Mucosa of stomach (tissue), 1 donor: Measurements from ENCODE around the gene ENTPD1.
"Not testable (repeated sequence)": the region's sequence is repeated elsewhere in the genome, so short reads cannot be mapped to it uniquely, and the experiment has no call there.

Source experiments
- H3K27me3 ChIP-seq: one replicate; pipeline ENCODE4 v1.7.0; 2013; ENCODE audit warnings: mild to moderate bottlenecking, low read length; ENCODE audit not compliant: control insufficient read depth, insufficient read depth
- H3K36me3 ChIP-seq: one replicate; pipeline ENCODE4 v1.7.0; 2013; ENCODE audit warnings: low read length; ENCODE audit not compliant: control insufficient read depth, insufficient read depth
- H3K4me1 ChIP-seq: one replicate; pipeline ENCODE4 v1.7.0; 2013; ENCODE audit warnings: mild to moderate bottlenecking, low read length; ENCODE audit not compliant: control insufficient read depth, insufficient read depth
- H3K4me3 ChIP-seq: one replicate; pipeline ENCODE4 v1.7.0; 2013; ENCODE audit warnings: low read length
- H3K9ac ChIP-seq: one replicate; pipeline ENCODE4 v1.7.0; 2013; ENCODE audit warnings: mild to moderate bottlenecking, low read length, moderate library complexity
- H3K9me3 ChIP-seq: one replicate; pipeline ENCODE4 v1.7.0; 2013; ENCODE audit warnings: mild to moderate bottlenecking, low read length, moderate library complexity; ENCODE audit not compliant: control insufficient read depth
- donor health status: Pancreatic carcinoma.

ENTPD1 gene

DNA sequence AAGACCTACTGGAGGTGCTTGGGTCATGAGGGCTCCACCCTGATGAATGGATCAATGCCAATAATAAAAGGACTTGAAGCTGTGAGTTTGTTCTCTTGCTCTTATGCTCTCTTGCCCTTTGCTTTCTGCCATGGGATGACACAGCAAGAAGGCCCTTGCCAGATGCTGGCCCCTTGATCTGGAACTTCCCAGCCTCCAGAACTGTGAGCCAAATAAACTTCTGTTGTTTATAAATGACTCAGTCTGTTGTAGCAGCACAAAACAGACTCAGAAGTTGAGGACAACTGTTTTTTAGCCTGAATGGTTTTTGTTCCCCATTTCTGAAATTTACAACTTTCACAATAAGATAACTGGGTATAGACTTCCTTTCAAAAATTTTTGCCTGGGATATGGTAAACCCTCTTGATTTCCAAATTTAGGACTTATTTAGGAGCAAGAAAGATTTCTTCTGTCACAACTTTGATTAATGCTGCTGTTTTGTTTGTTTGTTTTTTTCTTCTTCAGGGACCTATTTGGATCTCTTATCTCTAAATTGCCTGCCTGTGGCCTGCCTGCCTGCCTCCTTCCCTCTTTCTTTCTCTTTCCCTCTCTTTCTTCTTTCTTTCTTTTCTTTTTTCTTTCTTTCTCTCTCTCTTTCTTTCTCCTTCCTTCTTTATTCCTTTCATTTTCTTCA is 12.1 kb downstream of the ENTPD1 start:
- Histone ChIP-seq H3K4me3 (no peak overlapping the region), H3K4me1 (no peaks in the 10 kb centered on the region), H3K9me3 (no peaks in the 10 kb centered on the region), H3K9ac (no peak overlapping the region), H3K36me3 (no peaks in the 10 kb centered on the region), H3K27me3 (no peaks in the 10 kb centered on the region)

DNA sequence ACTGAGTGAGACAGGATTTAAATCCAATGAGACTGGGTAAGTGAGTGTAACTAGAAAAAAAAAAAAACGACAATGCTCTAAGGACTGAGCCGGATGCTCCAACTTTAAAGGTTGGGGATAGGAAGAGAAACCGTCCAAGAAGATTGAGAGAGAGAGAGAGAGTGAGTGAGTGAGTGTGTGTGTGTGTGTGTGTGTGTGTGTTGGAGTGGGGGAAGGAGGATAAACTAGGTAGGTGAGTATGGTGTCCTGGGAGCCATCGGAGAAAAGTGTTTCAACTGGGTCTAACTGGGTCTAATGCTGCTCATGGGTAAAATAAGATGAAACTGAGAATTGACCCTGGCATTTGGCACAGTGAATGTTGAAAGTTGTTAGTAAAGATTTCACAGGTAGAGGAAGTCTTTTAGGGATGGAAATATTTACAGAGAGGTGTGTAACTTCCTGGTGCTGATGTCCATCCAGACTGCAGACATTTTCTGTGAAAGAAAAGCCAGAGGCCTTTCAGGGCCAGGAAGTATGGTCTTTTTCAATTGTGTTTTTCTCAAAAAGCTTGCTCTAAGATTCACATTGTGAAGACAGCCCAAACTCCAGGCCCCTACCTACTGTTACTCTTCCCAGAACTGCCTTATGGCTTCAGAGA is 14.2 kb downstream of the ENTPD1 start:
- H3K9ac ChIP-seq: no peak overlapping the region
- no peaks in the 10 kb centered on the region for H3K27me3 ChIP-seq
- no peaks in the 10 kb centered on the region for H3K9me3 ChIP-seq
- H3K4me3 ChIP-seq: no peak overlapping the region
- H3K36me3 ChIP-seq: no peaks in the 10 kb centered on the region
- H3K4me1 ChIP-seq: no peaks in the 10 kb centered on the region

DNA sequence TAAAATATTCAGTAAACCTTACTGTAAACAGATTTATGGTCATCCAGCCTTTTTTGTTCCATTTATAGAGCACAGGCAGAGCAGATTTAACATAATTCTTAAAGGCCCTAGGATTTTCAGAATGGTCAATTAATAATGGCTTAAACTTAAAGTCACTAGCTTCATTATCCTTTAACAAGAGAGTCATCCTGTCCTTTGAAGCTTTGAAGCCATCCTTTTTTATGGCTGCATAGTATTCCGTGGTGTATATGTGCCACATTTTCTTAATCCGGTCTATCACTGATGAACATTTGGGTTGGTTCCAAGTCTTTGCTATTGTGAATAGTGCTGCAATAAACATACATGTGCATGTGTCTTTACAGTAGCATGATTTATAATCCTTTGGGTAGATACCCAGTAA is 17.5 kb downstream of the ENTPD1 start:
- not testable (repeated sequence) for H3K36me3 ChIP-seq, H3K9me3 ChIP-seq, H3K9ac ChIP-seq, H3K4me3 ChIP-seq, H3K4me1 ChIP-seq, H3K27me3 ChIP-seq

DNA sequence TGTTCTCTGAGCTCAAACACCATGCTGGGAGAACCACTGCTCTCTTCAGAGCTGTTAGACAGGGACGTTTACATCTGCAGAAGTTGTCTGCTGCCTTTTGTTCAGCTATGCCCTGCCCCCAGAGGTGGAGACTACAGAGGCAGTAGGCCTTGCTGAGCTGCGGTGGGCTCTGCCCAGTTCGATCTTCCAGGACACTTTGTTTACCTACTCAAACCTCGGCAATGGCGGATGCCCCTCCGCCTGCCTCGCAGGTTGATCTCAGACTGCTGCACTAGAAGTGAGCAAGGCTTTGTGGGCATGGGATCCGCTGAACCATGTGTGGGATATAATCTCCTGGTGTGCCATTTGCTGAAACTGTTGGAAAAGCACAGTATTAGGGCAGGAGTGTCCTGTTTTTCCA is 21.7 kb downstream of the ENTPD1 start:
- H3K4me3 ChIP-seq, H3K4me1 ChIP-seq, H3K27me3 ChIP-seq, H3K9ac ChIP-seq, H3K9me3 ChIP-seq, H3K36me3 ChIP-seq: not testable (repeated sequence)

DNA sequence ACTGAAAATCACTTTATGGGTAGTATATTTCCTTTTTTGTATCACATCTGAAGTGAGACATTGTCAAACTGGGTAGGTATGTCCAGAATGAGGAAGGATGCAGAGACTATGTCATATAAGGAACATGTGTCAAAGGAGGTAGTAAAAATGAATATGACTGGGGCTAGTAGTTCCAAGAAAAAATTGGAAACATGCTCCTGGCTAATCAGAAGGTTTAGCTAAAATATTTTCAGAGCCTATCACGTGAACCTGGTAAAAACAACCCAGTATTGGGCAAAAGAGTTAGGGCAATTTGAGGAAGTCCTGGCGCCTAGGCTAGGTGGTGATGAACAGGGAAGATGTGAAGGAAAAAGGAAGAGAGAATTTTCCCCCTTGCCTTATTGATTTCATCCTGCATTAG is 26.4 kb downstream of the ENTPD1 start:
- Histone ChIP-seq H3K9ac (no peak overlapping the region), H3K36me3 (no peaks in the 10 kb centered on the region), H3K4me3 (no peak overlapping the region), H3K9me3 (no peaks in the 10 kb centered on the region), H3K27me3 (no peaks in the 10 kb centered on the region), H3K4me1 (no peaks in the 10 kb centered on the region)

DNA sequence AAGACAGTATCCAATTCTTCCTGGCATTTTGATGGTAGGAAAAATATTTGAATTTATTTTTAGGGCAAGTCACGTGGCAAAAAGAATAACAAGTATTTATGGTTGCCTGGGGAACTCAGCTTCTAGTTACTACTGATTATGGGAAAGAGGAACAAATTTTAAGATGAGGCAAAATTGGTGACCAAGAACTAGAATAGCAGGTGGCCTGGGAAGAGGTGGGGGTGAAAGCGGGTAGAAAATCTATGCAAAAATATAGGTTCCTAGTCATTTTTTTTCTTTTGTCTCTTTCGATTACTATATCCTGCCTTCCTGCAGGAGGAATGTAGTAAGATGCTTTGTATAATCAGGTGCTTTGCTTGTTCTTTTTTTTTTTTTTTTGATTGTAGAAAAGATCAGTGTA is 27.8 kb downstream of the ENTPD1 start:
- H3K27me3 ChIP-seq: no peaks in the 10 kb centered on the region
- H3K9me3 ChIP-seq: no peaks in the 10 kb centered on the region
- H3K4me3 ChIP-seq: no peak overlapping the region
- no peak overlapping the region for H3K9ac ChIP-seq
- no peaks in the 10 kb centered on the region for H3K36me3 ChIP-seq
- no peaks in the 10 kb centered on the region for H3K4me1 ChIP-seq

DNA sequence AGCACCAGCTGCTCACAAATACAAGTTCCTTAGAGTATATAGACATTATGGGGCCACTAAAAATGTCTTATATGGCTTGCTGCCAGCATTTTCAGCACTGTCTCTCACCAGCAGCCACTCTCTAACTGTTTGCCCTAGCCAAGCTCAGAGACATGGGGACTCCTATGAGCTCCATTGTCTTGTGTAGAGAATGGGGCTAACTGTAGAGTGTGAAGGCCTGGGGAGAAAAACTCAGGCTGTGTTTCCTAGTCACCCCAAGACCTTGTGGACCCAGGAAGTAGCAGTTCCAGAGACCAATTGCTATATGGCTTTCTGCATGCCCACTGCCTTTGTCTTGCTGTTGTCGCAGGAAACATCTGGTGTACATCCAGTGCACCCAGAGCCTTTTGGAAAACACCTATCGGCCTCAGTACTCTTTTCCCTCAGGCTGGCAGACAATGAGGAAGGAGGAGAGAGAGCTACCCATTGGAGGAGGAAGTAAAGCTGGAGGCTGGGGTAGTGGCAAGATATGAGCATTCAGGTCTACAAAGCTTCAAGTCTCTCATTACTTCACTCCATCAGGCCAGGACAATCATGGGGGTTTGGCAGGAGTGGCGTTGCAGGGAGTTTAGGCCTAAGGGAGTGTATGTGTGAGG is 28.4 kb downstream of the ENTPD1 start:
- Histone ChIP-seq H3K4me1 (no peaks in the 10 kb centered on the region), H3K4me3 (no peak overlapping the region), H3K9ac (no peak overlapping the region), H3K27me3 (no peaks in the 10 kb centered on the region), H3K36me3 (no peaks in the 10 kb centered on the region), H3K9me3 (no peaks in the 10 kb centered on the region)

DNA sequence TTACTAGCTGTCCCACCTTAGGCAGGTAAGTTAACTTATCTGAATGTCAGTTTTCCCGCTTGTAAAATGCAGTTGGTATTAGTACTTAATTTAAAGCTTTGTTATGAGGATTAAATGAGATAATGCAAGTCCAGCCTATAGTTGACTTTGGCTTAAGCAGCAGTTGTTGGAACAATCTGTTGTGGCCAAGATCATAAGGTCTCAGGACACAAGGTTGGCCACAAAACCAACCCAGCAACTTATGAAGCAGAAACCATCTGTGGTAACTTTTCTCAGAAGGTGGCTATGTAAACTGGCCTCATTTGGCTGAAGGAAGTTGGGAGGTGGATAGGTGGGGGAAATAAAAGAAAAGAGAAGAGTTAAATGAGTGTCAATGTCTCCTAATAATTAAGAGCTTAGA is 29.4 kb downstream of the ENTPD1 start:
- Histone ChIP-seq H3K27me3 (no peaks in the 10 kb centered on the region), H3K4me1 (no peaks in the 10 kb centered on the region), H3K36me3 (no peaks in the 10 kb centered on the region), H3K4me3 (no peak overlapping the region), H3K9ac (no peak overlapping the region), H3K9me3 (no peaks in the 10 kb centered on the region)

DNA sequence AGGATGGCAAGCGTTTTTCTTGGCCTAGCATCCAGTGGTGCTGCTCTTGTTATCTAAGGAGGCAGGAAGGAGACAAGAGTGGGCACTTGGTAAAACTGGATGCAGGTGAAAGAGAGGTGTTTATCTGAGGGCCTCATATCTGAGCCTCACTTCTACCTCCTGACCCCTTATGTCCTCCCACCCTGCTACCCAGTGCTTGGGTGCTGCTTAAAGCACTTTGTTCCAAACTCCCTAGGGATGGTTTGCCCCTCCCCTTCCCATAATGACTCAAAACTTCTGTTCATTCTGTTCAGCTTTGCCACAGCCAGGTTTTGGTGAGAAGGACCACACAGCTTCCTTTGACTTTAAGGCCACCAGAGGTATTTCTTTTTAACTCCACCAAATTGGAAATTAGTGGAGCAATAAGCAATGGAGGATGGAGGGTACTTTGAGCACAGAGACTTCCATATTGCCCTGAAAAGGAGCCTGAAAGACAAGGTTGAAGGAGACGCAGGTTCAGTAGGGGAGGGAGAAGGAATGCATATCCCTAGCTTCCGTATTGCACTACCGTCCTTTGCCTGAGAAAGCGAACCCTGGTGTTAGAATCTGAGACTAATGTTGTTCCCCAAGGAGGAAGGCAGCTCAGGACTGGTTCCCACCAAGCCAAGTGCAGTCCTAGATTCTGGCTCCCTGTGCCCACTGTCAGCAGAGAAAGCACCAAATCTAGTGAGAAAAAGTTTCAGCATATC is 30.1 kb downstream of the ENTPD1 start:
- no peak overlapping the region for H3K9ac ChIP-seq
- no peak overlapping the region for H3K4me3 ChIP-seq
- H3K27me3 ChIP-seq: no peaks in the 10 kb centered on the region
- H3K36me3 ChIP-seq: no peaks in the 10 kb centered on the region
- no peaks in the 10 kb centered on the region for H3K9me3 ChIP-seq
- no peaks in the 10 kb centered on the region for H3K4me1 ChIP-seq

DNA sequence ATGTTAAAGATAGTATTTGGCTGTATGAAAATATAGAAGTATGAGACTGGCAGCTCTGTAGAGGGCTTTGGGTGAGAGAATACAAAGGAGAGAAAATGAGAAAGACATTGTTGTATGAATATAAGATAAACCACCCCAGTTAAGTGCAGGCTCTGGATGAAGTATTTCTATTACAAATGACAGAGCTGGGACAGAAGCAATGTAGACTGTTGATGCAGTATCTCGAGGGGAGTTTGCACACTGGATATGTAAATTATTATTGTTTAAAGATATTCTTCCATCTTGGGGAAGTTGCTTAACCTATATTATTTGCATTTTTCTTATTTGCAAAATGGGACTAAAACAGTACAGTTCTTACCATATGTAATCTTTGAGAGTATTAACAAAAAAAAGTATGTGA is 31.5 kb downstream of the ENTPD1 start:
- Histone ChIP-seq H3K27me3 (no peaks in the 10 kb centered on the region), H3K4me3 (no peak overlapping the region), H3K36me3 (no peaks in the 10 kb centered on the region), H3K4me1 (no peaks in the 10 kb centered on the region), H3K9ac (no peak overlapping the region), H3K9me3 (no peaks in the 10 kb centered on the region)

DNA sequence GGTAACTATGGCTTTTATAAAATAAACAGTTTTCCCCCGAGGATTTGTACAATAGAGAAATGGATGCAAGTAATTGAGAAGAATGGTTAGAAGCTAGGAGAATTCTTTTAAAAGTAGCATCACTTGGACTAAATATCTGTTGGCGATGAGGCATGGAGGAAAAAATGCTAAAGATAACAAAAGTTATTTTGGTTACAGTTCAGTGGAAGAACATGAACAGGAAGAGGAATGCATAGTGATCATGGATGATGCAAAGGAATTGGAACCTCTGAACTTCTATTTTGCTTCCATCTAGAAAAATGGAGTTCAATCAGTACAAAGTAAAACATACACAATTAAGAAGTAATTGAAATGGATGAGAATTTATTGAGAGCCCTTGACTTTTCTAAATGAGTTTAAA is 32.9 kb downstream of the ENTPD1 start:
- Histone ChIP-seq H3K4me1 (no peaks in the 10 kb centered on the region), H3K27me3 (no peaks in the 10 kb centered on the region), H3K9me3 (no peaks in the 10 kb centered on the region), H3K9ac (no peak overlapping the region), H3K36me3 (no peaks in the 10 kb centered on the region), H3K4me3 (no peak overlapping the region)

DNA sequence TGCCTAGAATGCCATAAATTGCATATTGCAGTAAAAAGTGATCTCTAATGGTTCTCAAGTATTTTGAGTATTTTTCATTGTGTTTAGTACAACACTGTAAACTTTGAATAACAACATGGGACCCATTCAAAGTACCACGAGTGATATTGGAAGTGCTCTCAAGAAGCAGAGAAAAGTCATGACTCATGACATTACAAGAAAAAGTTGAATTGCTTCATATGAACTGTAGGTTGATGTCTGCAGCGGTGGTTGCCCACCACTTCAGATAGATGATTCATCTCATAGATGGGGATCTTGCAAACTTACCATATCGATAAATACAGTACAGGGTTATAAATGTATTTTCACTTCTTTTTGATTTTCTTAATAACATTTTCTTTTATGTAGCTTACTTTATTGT is 33.9 kb downstream of the ENTPD1 start:
- no peaks in the 10 kb centered on the region for H3K27me3 ChIP-seq
- no peaks in the 10 kb centered on the region for H3K4me1 ChIP-seq
- H3K36me3 ChIP-seq: no peaks in the 10 kb centered on the region
- H3K9me3 ChIP-seq: no peaks in the 10 kb centered on the region
- no peak overlapping the region for H3K4me3 ChIP-seq
- no peak overlapping the region for H3K9ac ChIP-seq
